Hematopoietic multipotent progenitor cell treated with erythropoietin and hydrocortisone succinate and interleukin-3 and kit ligand, for 8 days (in vitro differentiated cells): ENCODE measurements around the gene ZNF879.

ENCODE experiments used
- DNase-seq: peaks from one replicate; pipeline ENCODE4 v3.0.0-alpha.2; 2015

The ZNF879 gene

DNA sequence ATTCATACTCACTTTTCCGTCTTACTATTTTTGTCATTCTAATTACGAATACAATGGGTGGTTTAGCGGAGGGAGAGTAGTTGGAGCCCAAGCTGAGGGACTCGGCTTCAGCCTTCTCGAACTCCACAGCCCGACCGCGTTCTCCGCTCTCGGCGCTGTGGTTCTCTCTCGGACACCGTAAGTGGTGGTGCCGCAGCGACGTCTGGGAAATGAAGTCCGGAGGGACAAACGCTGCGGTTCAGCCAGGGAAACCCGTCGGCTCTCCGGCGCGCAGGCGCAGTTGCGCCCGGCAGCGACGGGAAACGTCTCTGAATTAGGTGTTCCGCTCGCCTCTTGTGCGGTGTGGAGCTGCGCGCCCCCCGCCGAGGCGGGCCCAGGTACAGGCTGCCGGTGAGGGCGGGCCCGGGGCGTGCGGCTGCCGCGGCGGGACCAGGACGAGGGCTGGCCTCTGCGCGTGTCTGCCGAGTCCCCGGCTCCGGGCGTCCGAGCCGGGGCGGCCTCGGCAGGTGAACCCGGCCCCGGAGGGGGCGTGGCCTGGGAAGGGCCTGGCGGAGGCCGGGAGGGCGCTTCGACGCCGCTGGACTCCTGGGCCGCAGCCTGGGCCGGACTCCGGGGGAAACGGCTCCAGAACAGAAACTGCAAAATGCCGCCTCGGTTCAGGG, at the start of gene ZNF879:
TSS of gene ZNF879 (plus strand) at position 277 of the 662 bp plus-strand sequence. CDS start 1,201 bp downstream, outside the sequence.
- peak; percentile 90 for DNase-seq

DNA sequence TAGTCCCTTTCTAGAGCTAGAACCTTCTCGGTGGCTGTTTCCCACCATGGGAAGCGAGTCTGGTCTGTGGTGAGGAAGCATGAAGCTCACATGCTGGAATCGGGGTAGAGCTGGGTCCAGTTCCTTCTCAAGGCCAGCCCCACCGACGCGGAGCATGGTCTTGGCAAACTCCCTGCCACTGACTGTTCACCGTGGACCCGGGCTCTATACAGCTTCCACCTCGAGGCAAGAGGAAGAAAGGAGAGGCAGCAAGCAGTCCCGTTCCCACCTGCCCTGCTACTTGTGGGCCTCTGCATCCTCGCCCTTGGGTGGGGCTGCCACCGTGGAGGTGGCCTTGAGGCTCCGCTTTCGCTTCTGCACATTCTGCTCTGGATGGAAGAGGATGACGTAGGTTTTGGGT, 42.2 kb upstream of the ZNF879 start:
- no peak for DNase-seq

DNA sequence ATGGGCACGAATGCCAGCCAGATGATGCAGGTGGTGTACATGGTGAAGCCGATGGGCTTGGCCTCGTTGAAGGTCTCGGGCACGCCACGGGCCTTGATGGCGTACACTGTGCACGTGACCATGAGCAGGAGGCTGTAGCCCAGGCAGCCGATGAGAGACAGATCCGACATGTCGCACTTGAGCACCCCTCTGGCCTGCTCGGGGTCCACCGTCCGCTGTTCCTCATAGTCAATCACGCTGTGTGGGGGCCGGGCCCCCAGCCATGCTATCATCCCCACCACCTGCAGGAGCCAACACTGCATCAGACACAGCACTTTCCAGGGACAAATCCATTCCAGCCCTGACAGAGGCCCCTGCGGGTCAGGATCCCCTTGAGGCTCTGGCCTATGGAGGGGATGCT, 40.7 kb upstream of the ZNF879 start:
- no peak for DNase-seq

DNA sequence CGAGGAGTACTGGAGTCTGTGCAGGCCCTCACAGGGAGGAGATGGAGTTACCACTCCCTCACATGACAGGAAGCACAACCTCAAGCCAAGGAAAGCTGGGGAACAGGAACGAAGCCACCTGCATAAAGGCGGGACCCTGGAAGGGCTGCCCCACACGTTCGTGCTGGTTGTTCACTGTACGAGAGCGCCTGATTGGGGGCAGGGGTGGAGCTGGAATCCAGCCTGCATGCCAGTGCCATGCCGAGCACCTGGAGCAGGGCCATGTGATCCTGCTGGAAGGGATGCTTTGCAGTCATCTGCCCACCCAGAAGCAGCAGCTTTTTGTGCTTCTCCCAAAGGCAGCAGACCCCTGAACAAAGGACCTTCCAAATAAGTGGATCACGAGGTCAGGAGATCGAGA, 39.9 kb upstream of the ZNF879 start:
- DNase-seq = no peak

DNA sequence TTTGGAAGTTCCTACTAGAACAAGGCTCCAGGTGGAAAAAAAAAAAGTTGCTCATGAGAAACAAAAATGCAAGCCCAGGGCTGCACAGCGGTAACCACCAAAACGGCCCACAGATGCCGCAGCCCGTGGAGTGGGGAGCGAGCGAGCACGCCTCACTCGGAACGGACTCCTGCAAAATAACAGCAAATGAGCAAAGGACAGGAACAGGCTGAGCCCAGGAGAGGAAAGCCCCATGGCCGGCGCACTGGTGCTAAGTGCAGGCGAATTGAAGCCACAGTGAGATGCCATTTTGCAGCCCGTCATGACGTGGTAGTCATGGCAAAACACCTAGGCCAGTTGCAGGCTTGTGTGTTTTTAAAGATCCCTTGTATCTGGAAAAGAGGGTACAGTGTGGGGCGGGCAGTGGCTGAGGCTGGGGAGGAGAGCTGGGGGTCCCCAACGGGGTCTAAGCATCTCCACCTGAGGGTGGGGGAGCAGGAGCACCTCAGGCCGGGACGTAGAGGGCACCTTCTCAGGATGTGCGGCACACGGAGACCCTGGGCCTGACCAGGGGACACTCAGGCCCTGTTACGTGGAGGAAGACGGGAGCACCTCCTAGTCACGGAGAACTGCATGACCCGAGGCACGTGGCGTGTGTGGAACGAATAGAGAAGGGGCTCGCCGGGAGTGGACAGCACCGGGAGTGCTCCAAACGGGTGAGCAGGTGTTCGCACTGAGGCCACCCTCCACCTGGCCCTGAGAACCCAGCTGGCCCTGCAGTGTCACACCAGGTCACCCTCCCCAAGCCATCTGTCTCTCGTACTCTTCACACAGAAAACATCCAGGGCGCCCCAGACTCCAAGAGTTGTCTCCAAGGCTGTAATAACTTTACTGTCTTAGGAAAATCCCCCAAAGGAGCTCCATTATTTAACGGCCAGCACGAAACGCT, 39.2 kb upstream of the ZNF879 start:
- DNase-seq = no peak

DNA sequence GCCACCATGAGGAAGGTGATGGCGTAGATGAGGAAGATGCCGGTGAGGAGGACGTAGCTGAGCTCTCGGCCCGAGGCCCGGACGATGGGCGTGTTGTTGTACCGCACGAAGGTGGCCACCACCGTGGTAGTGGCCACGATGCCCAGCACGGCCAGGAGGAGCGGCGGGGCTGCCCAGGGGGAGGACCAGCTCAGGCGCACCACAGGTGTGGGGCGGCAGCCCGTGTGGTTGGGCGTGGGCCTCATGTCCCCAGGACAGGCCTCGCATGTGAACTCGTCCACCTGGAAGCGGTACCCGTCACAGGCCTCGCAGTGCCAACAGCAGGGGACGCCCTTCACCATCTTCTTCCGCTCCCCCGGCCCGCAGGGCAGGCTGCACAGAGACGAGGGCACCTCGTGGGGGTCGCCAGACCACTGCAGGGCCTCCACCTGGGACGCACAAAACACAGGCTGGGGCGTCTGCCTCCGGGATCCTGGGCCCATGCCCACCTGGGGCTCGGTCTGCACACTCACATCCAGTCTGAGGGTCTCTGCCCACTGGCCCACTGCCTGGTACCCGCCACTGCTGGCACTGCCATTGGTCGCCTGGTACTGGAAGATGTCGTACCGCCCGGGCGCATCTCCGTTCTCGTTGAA, 37.2 kb upstream of the ZNF879 start:
- no peak for DNase-seq

DNA sequence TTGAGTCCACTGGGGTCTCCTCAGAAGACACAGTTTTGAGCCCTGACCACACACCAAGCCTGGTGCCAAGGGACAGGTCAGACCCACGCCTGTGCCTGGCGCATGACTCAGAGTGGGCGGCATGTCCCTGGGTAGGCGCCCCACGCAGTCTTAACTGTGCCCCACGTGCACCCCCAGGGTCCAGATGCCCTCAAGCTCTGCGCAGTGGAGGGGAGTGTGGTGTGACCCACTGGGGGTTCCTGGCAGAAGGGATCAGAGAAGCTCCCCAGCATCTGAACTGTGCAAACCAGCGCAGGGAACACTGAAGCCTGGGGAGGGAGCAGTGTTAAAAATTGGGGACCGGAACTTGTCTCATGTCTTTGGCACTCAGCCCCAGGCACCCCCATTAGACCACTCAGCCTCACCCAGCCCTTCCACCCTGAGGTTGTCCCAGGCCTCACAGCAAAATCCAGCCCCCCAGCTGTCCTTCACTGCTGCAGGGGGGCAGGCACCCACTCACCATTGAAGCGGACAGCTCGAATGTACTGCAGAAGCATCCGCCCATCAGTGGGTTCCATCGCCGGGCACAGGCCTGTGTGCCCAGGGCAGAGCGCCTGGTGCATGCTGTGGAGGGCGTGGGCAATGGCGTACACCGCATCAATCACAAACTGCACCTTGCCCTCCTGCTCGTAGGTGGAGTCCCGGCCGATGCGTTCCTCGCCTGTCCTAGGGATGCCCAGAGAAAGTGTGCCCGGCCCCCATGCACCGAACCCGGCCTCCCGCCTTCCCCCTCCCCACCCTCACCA, 35.0 kb upstream of the ZNF879 start:
- no peak for DNase-seq

DNA sequence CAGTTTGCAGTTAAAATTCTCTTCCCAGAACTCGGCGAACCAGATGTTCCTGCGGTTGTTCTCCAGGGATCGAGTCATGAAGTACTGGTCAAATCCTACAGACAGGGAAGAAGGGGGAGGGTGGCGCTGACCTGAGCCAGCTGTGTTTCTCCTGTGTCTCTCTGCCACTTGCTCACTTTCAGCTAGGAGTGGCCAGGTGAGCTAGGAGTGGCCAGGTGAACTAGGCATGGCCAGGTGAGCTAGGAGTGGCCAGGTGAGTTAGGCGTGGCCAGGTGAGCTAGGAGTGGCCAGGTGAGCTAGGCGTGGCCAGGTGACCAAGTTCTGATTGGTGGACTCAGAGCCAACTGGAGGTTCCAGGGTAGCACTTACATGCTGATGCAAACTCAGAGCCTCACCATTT, 34.3 kb upstream of the ZNF879 start:
- DNase-seq = no peak

DNA sequence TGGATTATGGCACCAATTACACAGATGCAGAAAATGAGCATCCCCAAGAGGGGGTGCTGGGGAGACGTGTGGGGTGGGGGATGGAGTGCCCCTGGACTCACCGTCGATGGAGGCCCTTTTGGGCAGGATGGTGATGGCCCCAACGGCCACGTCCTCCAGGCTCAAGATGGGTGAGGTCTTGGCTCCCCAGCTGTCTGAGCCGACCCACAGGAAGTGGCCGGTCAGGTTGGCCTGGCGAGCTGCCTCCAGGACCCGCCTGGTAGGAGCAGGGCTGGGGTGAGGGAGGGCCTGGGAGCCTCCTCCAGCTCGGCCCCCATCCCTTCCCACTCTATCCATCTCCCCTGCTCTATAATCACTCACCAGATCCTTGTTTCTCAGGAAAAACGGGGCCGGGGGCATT, 33.1 kb upstream of the ZNF879 start:
- DNase-seq = no peak

DNA sequence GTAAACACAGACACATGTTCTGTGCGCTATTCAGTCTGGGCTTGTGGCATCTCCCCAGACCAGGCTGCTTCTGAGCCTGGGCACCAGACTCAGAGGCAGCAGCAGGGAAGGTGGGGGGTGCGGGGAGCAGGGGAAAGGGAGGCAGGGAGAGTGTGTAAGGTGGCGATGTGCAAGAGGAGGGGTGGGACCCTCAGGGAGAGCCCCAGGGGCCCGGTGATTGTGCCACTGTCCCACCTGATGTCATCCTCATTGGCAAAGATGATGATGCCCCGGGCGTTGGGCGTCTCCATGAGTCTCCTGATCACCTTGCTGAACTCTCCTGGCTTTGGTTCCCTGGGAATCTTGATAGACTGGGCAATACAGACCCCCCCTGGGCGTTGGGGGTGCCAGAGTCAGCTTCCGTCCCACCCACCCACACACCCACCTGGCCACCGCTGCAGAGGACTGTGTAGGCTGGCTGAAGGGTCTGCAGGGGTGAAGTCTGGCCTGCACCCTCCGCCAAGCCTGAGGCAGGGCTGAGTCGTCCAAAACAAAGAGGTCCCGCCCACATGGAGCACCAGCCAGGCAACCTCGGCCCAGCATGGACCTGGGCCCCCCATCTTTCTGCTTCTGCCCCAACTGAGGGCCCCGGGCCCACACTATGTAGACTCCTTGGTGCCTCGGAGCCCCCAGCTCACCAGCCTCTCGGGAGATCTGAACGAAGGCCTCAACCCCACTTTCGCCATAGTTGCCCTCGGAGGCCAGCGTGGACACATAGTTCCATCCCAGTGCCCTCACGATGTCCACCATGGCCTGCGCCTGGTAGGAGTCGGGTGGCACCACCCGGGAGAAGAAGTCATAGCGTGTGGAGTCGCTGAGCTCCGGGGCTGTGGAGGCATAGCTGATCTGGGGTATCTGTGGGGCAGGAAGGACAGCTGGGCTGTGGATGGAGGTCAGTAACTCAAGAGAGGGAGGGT, 32.1 kb upstream of the ZNF879 start:
- no peak for DNase-seq

DNA sequence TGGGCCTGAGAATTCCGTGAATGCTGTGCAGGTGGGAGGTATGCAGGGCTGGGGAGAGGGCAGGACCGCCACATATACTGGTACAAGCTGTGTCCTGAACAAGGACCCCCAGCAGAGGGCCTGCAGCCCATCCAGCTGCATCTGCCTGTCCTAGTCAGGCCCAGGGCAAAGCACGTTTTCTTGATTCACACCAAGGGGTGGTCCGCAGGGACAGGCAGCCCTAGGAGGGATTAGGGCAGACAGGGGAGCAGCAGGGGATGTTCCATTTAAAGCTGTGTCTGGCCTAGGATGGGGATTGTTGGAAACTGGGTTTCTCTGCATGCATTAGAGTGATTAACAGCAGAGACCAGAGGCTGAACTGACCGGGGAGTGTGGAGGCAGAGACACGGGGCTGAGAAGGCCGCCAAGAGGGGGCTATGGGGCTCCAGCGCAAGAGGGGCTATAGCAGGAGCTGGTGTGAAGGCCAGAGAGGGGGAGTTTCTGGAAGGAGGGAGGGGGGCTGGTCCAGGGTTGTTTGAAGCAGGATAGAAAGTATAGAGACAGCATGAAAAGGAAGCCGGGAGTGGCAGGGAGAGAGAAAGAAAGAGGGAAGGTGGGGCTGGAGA, 31.2 kb upstream of the ZNF879 start:
- DNase-seq = no peak

DNA sequence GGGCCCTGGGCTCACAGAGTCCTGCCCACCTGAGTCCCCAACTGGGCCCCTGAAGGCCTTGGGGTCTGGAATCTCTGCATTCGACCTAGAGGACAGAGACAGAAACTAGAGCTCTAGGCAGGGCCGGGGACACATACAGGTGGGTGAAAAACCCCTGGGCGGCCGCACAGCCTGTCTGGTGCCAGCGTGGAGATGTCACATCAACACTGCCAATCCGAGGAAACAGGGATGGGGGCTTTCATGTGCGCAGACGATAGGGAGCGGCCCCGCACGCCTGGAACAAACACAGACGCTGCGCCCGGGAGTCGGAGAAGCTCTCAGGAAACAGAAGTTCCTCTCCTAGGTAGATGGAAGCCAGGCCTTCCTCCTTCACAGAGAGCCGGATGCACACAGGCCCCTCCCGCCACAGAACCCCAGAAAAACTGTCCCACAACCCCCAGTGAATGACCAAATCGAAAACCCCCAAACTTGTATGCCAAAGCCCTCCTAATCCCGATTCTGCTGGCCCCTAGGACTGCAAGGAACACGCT, 30.3 kb upstream of the ZNF879 start:
- DNase-seq = no peak

DNA sequence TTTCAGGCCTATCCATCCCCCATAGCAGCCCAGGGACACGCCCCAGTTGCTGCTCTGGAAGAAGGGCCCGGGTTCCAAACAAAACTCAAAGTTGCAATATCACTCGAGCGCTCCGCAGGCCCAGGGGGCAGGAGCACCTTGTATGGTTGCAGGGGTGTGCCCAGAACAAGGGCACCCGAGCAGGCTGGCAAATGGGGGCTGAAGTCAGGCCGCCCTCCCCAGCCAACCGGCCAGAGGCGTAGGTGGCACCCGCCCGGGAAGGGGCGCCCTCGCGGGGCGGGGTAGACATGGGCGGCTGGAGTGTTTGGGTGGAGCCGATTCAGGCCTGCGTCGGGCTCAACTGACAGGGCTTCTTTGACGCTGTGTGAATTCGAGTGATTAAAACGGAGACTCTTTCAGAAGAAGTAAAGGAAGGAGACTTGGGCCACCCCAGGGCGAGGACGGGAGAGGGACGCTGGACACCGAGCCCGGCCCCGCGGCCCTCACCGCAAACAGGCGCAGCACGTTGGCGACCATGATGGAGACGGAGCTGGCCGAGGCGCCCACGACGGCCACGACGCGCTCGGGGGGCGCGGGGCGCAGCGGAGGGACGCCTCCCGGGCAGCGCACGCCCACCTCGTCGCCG, 29.5 kb upstream of the ZNF879 start:
- no peak for DNase-seq

DNA sequence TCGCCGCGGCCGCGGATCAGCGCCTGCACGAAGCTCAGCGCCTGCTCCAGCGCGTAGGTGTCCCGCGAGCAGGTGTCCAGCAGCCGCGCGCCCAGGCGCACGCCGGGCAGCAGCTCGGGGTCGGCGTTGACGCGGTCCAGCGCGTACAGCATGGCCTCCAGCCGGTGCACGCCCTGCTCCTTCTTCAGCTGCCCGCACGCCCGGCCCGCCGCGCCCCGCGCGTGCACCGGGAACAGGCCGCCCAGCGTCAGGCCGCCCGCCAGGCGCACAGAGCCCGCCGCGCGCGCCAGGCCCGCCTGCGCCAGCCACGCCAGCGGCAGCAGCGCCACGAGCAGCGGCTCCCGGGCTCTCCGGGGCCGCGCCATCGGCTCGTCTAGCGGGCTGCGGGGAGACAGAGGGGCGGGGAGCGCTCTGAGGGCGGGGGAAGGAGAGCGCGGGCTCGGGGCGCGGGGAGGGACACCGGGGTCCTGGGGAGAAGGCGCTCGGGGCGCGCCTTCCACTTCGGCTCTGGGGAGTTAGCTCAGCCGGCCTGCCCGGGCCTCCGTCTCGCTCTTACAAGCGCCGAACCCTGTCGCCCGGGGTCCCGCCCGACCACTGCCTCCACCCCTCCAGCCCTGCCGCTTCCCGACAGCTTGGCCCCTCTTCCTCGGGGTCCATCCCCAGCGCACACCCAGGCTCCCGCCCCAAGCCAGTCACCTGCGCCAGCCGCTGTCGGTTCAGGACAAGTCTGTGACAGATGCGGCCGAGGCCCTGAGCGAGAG, 28.8 kb upstream of the ZNF879 start, which contains the start of gene GRM6:
TSS of gene GRM6 (minus strand) at position 741 of the 761 bp plus-strand sequence. CDS start at position 365, 376 bp downstream.
- DNase-seq = no peak

DNA sequence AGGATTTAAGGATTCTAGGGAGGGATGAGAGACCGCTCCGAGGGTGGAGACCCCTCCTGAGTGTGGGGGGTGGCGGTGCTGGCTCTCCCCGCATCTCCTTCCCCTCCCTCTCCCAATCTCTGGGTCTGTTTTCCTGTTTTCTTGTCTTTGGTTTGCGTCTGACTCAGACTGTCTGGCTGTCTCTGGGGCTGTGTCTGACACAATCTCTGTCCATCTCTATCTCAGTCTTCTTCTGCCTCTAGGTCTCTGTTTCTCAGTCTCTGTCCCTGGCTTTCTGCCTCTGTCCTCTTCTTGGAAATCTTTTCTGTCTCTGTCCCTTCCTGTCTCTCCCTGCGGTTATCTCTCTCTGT, 28.3 kb upstream of the ZNF879 start:
- no peak for DNase-seq

DNA sequence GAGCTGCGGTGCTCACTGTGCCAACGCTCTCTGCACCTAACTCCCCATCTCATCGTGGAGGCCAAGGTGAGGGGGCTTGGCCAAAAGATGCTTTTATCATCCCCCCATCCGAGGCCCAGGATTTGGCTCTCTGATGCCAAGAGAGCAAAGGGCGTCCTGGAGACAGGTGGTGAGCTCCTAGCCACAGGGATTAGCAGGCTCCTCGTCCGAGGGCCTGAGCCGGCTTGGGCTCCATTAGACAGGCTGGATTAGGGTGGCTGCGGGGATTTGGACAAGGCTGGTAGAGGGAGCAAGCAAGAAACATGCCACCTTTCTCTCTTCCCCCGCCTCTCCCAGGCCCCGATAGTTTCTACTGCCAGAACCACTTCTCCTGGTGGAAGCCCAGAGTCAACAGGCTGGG, 27.4 kb upstream of the ZNF879 start:
- DNase-seq = no peak

DNA sequence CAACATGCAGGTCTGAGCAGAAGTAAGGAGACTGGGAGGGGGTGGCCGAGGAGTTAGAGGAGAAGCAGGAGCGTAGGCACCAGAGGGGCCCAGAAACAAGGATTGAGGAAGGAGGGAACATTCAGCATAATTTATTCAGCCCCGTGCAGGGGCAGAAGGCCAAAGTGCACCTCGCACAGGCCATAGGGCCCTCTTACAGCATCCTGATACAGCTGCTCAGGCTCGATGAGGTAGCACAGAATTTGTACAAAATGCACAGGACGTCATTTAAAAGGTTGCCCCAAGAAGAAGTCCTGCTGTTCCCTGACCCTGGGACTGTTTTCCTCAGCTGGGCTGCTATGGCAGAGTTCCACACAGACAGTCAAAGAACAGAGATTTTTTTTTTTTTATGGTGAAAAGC, 26.4 kb upstream of the ZNF879 start:
- DNase-seq = no peak

DNA sequence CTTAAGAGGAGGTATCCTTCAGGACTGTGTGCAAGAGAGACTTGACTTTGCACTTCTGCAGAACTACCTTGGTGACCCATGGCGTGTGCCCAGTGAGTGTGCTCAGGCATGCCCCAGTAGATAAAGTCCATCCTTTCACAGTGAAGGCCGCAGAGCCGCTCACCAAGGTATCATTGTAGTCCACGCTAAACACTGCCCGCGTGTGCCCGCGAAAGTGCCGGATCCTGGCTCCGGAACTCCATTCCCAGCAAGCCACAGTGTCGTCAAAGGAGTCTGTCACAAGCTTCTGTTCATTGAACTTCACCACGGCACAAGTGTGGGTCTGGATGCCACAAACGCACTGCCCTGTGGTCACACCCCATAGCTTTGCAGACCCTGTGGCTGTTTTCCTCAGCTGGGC, 25.2 kb upstream of the ZNF879 start:
- DNase-seq = no peak

DNA sequence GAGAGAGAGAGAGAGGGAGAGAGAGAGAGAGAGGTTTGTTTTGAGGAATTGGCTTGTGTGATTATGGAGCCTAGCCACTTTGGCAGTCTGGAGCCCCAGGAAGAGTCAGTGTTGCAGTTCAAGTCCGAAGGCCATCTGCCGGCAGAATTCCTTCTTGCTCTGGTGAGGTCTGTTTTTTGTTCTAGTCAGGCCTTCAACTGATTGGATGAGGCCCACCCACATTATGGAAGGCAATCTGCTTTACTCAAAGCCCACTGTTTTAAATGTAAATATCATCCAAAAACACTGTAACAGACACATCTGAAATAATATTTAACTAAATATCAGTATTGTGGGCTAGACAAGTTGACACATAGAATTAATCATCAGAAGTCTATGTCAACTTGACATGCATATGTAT, 17.0 kb upstream of the ZNF879 start:
- no peak for DNase-seq

DNA sequence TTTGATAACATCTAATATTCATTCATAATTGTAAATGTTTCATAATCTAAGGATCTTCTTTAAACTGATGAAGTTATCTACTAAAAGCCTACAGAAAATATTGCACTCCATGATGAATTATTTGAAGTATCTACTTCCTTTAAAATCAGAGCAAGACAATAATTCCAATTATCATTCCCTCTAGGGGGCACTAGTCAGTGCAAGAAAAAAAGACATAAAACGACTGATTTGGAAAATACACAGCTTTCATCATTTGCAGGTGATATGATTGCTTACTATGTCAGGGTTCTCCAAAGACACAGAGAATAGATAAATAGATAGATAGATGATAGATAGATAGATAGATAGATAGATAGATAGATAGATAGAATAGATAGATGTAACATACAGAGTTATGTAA, 14.9 kb upstream of the ZNF879 start:
- DNase-seq = no peak
